Measurements from ENCODE around the gene TFDP2.
"Not testable (repeated sequence)": the region's sequence is repeated elsewhere in the genome, so short reads cannot be mapped to it uniquely, and the experiment has no call there.

The TFDP2 gene

DNA sequence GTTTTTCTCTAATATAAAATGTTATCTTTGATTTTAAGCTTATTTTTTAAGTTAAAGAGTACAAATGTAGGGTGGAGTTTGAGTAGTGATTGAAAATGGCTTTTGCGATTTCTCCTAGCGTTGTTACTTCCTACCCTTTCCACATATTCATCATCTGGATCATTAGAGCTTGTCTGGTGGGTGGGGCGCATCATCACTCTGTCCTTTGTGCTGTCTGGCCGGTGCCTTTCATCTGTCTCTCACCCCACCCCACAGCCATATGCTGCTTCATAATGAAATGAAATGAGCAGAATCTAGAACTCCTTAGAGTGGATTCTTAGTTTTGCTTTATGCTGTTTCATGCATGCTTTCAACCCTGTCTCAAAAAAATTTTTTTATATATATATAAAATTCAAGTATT lies 228.6 kb downstream of the TFDP2 start:
- H3K4me3 ChIP-seq (ENCODE audit: low read depth, low read length) = no peak overlapping the region
- no peak for DNase-seq (ENCODE audit: low read depth)
- TF ChIP-seq, protein P1, sequence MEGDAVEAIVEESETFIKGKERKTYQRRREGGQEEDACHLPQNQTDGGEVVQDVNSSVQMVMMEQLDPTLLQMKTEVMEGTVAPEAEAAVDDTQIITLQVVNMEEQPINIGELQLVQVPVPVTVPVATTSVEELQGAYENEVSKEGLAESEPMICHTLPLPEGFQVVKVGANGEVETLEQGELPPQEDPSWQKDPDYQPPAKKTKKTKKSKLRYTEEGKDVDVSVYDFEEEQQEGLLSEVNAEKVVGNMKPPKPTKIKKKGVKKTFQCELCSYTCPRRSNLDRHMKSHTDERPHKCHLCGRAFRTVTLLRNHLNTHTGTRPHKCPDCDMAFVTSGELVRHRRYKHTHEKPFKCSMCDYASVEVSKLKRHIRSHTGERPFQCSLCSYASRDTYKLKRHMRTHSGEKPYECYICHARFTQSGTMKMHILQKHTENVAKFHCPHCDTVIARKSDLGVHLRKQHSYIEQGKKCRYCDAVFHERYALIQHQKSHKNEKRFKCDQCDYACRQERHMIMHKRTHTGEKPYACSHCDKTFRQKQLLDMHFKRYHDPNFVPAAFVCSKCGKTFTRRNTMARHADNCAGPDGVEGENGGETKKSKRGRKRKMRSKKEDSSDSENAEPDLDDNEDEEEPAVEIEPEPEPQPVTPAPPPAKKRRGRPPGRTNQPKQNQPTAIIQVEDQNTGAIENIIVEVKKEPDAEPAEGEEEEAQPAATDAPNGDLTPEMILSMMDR (IDR thresholded peaks at IDR 0.05; ENCODE audit: low read depth, low read length, missing control alignments) = no peak

DNA sequence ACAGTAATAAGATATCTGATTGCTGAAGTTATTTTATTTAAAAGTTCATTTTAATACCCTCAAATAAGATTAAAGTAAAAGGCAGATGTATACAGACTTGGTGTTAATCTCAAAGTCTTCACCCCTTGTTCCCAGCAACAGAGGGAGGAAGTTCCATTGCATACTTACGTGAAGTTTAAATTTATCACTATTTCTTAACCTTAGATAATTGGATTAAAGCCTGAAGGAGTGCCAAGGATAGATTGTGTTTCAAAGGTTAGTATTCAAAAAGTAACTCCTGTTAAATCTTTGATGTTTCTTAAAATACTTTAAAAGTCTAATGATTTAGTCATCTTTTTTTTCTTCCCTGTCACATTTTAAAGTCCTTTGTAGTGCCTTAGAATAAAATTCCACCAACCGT lies 233.6 kb downstream of the TFDP2 start:
- DNase-seq (ENCODE audit: low read depth) = no peak
- H3K4me3 ChIP-seq (ENCODE audit: low read depth, low read length) = no peak overlapping the region
- TF ChIP-seq, protein P1 (IDR thresholded peaks at IDR 0.05; ENCODE audit: low read depth, low read length, missing control alignments) = no peak

- H3K4me3 ChIP-seq (ENCODE audit: low read depth, low read length) = no peak overlapping the region
- TF ChIP-seq, protein P1 (IDR thresholded peaks at IDR 0.05; ENCODE audit: low read depth, low read length, missing control alignments) = no peak
- no peak for DNase-seq (ENCODE audit: low read depth)
Measured at GRCh38 chr3:141915016-141915415, 234.3 kb downstream of the TFDP2 start.

GRCh38 chr3:141914311-141914710 lies 235.0 kb downstream of the TFDP2 start:
- TF ChIP-seq, protein P1 (IDR thresholded peaks at IDR 0.05; ENCODE audit: low read depth, low read length, missing control alignments) = no peak
- no peak overlapping the region for H3K4me3 ChIP-seq (ENCODE audit: low read depth, low read length)
- DNase-seq (ENCODE audit: low read depth) = no peak

DNA sequence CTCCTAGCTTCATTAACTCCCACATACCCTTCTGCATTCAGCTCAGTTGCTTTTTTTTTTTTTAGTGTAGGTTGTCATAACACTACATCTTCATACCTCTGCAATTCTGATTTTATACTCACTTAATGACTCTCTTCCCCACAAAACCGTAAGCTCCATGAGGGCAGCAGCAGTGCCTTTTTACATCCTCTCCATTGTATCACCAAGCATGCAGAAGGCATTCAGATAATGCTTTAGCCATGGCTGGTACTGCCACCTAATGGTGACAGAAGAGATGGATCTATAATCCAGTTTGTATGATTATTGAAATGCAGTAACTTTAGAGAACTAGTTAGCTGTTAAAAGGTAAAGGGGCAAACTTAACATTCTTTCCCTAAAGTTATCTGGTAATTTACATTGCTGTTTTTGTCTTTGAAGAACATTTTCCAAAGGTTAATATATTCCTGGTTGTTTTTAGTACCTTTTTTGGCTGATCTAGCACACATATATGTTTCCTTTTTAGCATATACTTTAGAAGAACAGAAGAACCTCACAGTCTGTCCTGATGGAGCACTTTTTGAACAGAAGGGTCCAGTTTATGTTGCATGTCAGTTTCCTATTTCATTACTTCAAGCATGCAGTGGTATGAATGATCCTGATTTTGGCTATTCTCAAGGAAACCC lies 236.1 kb downstream of the TFDP2 start:
- DNase-seq (ENCODE audit: low read depth) = peak; percentile 38
- no peak overlapping the region for H3K4me3 ChIP-seq (ENCODE audit: low read depth, low read length)
- TF ChIP-seq, protein P1 (IDR thresholded peaks at IDR 0.05; ENCODE audit: low read depth, low read length, missing control alignments) = peak; percentile 62

- DNase-seq (ENCODE audit: low read depth); H3K4me3 ChIP-seq (ENCODE audit: low read depth, low read length): not testable (repeated sequence)
Measured at GRCh38 chr3:141909986-141910385, 239.4 kb downstream of the TFDP2 start.

DNA sequence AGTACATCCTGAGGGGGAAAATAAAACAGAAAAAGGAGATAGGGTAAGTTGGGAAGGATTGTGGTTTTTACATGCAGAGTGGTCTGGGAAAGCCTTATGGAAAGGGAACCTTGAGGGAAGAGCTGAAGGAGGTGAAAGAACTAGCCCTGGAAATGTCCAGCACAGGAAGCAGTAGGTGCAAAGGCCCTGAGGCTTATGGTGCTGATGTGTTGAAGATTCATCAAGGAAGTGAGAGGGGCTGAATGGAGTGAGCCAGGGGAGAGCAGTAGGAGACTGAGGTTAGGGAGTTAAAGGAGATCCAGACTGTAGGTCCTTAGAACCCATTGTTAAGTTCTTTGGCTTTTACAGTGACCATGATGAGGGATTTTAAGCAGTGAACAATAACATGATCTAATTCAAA lies 239.9 kb downstream of the TFDP2 start:
- TF ChIP-seq, protein P1 (IDR thresholded peaks at IDR 0.05; ENCODE audit: low read depth, low read length, missing control alignments) = no peak
- no peak for DNase-seq (ENCODE audit: low read depth)
- no peak overlapping the region for H3K4me3 ChIP-seq (ENCODE audit: low read depth, low read length)

Data from GM12864 (cell line).